B cell (primary cell): ENCODE data around the gene GNAL. TPM values are rescaled to one million over a fixed set of nuclear protein-coding genes. Genes with fewer than 3 reads are reported as not detected.

Experiments used
- ATAC-seq: fragments of 200-7000 bp; cut with Tn5 transposase; one replicate; pipeline ENCODE4 v1.10.0; 2021; ENCODE audit warnings: low read depth, mild to moderate bottlenecking, moderate number of reproducible peaks, moderate library complexity
- CTCF ChIA-PET: fragments of 350-600 bp; sonication (Branson Sonifier 250); formaldehyde crosslinking; loops from one replicate; lab custom pipeline; 2021; ENCODE audit warnings: antibody characterized with exemption, inconsistent platforms; lab: Charles Lee
- POLR2A ChIA-PET: fragments of 350-600 bp; sonication (Branson Sonifier 250); formaldehyde crosslinking; loops from one replicate; lab custom pipeline; 2021; ENCODE audit warnings: antibody characterized with exemption; lab: Charles Lee
- DNase-seq: peaks from one replicate; pipeline ENCODE4 v3.0.0; 2013
- H2AFZ ChIP-seq: 2 replicates; pipeline ENCODE4 v1.6.1; 2012; ENCODE audit warnings: mild to moderate bottlenecking, low read depth, low read length; ENCODE audit not compliant: insufficient read depth, poor library complexity, severe bottlenecking
- H3K27ac ChIP-seq, 2 donors: 1 replicate in 1 of 2; 2 replicates in 1 of 2; pipeline ENCODE4 v1.5.1; 2012 to 2013; ENCODE audit warnings: low read length in 2 of 2, mild to moderate bottlenecking in 2 of 2, moderate library complexity in 1 of 2
- H3K27me3 ChIP-seq, 4 experiments: fragments of 200-600 bp in 1 of 4; sonication (generic) in 1 of 4; replicated peaks in 1 of 4; 1 replicate in 2 of 4; 2 replicates in 2 of 4; pipeline versions ENCODE4 v1.6.1 to v1.7.0; 2013 to 2016; ENCODE audit warnings: low read length in 3 of 4, mild to moderate bottlenecking in 2 of 4, mixed read lengths in 1 of 4, moderate library complexity in 1 of 4; ENCODE audit not compliant: insufficient read depth in 4 of 4, control insufficient read depth in 3 of 4; ENCODE audit errors: control extremely low read depth in 1 of 4
- H3K36me3 ChIP-seq, 2 experiments: replicated peaks in 1 of 2; 1 replicate in 1 of 2; 2 replicates in 1 of 2; pipeline versions ENCODE4 v1.6.1 to v1.7.1; 2013; ENCODE audit warnings: low read length in 1 of 2; ENCODE audit not compliant: insufficient read depth in 2 of 2, control insufficient read depth in 1 of 2; ENCODE audit errors: control extremely low read depth in 1 of 2, extremely low read depth in 1 of 2
- H3K4me1 ChIP-seq, 2 donors: fragments of 200-600 bp in 1 of 2; sonication (generic) in 1 of 2; 1 replicate in 1 of 2; 2 replicates in 1 of 2; pipeline versions ENCODE4 v1.5.1 to v1.6.1; 2013 to 2017; ENCODE audit warnings: low read length in 2 of 2; ENCODE audit not compliant: control insufficient read depth in 2 of 2, insufficient read depth in 2 of 2
- H3K4me2 ChIP-seq: replicated peaks from 2 replicates; pipeline ENCODE3; 2012; ENCODE audit warnings: mild to moderate bottlenecking, low read depth, low read length; ENCODE audit not compliant: poor library complexity, severe bottlenecking
- H3K4me3 ChIP-seq, 5 experiments: fragments of 200-600 bp in 1 of 5; sonication (generic) in 1 of 5; 1 replicate in 3 of 5; 2 replicates in 2 of 5; pipeline versions ENCODE4 v1.5.1 to v1.7.0; 2011 to 2016; ENCODE audit warnings: low read length in 4 of 5, mild to moderate bottlenecking in 4 of 5, low read depth in 2 of 5, control low read depth in 1 of 5, moderate library complexity in 1 of 5; ENCODE audit not compliant: insufficient read depth in 1 of 5; ENCODE audit errors: control extremely low read depth in 1 of 5, extremely low read depth in 1 of 5
- H3K79me2 ChIP-seq: fragments of 200-600 bp; sonication (generic); one replicate; pipeline ENCODE4 v1.6.0; 2016; ENCODE audit warnings: low read length; ENCODE audit not compliant: control insufficient read depth, insufficient read depth
- H3K9ac ChIP-seq: fragments of 200-600 bp; sonication (generic); 2 replicates; pipeline ENCODE4 v1.6.1; 2017; ENCODE audit warnings: mild to moderate bottlenecking, low read length, moderate library complexity
- H3K9me3 ChIP-seq, 3 donors: one replicate each; pipeline versions ENCODE4 v1.6.1 to v1.7.1; 2013; ENCODE audit warnings: low read length in 2 of 3; ENCODE audit not compliant: control insufficient read depth in 2 of 3, insufficient read depth in 1 of 3; ENCODE audit errors: control extremely low read depth in 1 of 3
- H4K20me1 ChIP-seq: 2 replicates; pipeline ENCODE4 v1.6.0; 2012; ENCODE audit warnings: mild to moderate bottlenecking, low read length; ENCODE audit not compliant: insufficient read depth, control insufficient read depth, poor library complexity, severe bottlenecking
- H3K27ac Mint-ChIP-seq: one replicate; pipeline ENCODE4 v1.8.0; 2021; ENCODE audit warnings: mixed read lengths
- H3K27me3 Mint-ChIP-seq: one replicate; pipeline ENCODE4 v1.8.0; 2021; ENCODE audit warnings: mixed read lengths
- H3K4me1 Mint-ChIP-seq: one replicate; pipeline ENCODE4 v1.8.0; 2021; ENCODE audit warnings: mixed read lengths
- H3K4me3 Mint-ChIP-seq: one replicate; pipeline ENCODE4 v1.8.0; 2021; ENCODE audit warnings: mixed read lengths
- H3K9me3 Mint-ChIP-seq: one replicate; pipeline ENCODE4 v1.8.0; 2022; ENCODE audit warnings: mixed read lengths; ENCODE audit not compliant: insufficient read depth
- EZH2 ChIP-seq: IDR thresholded peaks from 2 replicates; pipeline ENCODE4 v1.6.1; 2012; ENCODE audit warnings: borderline replicate concordance, low read depth, mild to moderate bottlenecking, moderate library complexity, low read length; ENCODE audit not compliant: insufficient read depth, poor library complexity, severe bottlenecking
- WGBS: methylation state at CpG from one replicate; pipeline ENCODE4 v1.1.5; 2013; ENCODE audit warnings: missing lambda C conversion rate; ENCODE audit not compliant: insufficient coverage; 5-methylcytosine and 5-hydroxymethylcytosine counted together
- intact Hi-C: fragments of 100-400 bp; cut with micrococcal nuclease; formaldehyde crosslinking; loops from one replicate; pipeline ENCODE4 v1.10.0; 2022
- polyA plus RNA-seq: library from polyadenylated mRNA; depleted of rRNA; stranded (reverse); fragments of >200 nt; gene quantifications from 2 replicates; pipeline ENCODE4 v1.2.3, GENCODE V29; 2012
- total RNA-seq, 2 donors: library from RNA; stranded (reverse); fragments of 120-200 nt in 1 of 2; gene quantifications; 1 replicate in 1 of 2; 2 replicates in 1 of 2; pipeline versions ENCODE4 v1.2.3 to v1.2.4, GENCODE V29; 2013 to 2022
- TF ChIP-seq, protein P1 (sequence below): fragments of 200-600 bp; IDR thresholded peaks from one replicate; pipeline ENCODE4 v1.8.0; 2022; ENCODE audit warnings: antibody characterized with exemption, mild to moderate bottlenecking

The GNAL gene
- total and polyA plus RNA-seq, 2 donors (not counting 1 experiment from before 2014, with no cell fraction given) = 0.01 to 0.12 TPM

DNA sequence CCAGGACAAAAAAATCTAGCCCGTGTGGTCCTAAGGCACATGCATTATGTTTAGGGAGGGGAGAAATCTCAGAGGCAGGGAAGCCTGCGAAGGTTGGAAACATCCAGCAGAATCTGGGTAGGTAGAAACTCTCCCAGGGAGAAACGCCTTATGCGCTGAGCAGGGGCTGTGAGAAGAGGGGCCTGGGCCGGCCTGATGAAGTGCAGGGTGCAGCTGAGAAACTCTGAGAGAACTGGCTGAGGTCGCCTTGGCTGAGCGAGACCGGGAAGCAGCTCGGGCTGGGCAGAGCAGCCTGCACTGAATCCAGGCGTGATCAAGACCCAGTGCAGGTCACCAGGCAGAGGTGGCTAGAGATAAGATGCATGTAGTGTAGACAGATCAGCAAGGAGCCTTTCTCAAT, 177.3 kb downstream of the GNAL start:
- DNase-seq (no peak), ATAC-seq (no peak)
- Mint-ChIP-seq H3K27me3 (peaks cover 26% of the 10 kb centered on the region), H3K9me3 (no peaks in the 10 kb centered on the region), H3K27ac (no peak overlapping the region), H3K4me1 (peaks cover 6% of the 10 kb centered on the region), H3K4me3 (no peak overlapping the region)
- H2AFZ ChIP-seq = no peak overlapping the region
- H3K9me3 ChIP-seq = no peaks in the 10 kb centered on the region
- no peaks in the 10 kb centered on the region for H4K20me1 ChIP-seq
- H3K4me2 ChIP-seq = no peak overlapping the region
- ChIA-PET CTCF (no interaction called here), POLR2A (no interaction called here)
- no peaks in the 10 kb centered on the region for H3K36me3 ChIP-seq
- H3K4me1 ChIP-seq = peaks cover 4 to 7% of the 10 kb centered on the region in 2 donors
- no peaks in the 10 kb centered on the region for H3K27me3 ChIP-seq
- no peak for TF ChIP-seq EZH2
- TF ChIP-seq, protein P1, sequence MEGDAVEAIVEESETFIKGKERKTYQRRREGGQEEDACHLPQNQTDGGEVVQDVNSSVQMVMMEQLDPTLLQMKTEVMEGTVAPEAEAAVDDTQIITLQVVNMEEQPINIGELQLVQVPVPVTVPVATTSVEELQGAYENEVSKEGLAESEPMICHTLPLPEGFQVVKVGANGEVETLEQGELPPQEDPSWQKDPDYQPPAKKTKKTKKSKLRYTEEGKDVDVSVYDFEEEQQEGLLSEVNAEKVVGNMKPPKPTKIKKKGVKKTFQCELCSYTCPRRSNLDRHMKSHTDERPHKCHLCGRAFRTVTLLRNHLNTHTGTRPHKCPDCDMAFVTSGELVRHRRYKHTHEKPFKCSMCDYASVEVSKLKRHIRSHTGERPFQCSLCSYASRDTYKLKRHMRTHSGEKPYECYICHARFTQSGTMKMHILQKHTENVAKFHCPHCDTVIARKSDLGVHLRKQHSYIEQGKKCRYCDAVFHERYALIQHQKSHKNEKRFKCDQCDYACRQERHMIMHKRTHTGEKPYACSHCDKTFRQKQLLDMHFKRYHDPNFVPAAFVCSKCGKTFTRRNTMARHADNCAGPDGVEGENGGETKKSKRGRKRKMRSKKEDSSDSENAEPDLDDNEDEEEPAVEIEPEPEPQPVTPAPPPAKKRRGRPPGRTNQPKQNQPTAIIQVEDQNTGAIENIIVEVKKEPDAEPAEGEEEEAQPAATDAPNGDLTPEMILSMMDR = no peak
- intact Hi-C loops = no loop called here
- no peak overlapping the region for H3K27ac ChIP-seq
- H3K79me2 ChIP-seq = no peaks in the 10 kb centered on the region
- WGBS = 97% methylated on average over 10 of the region's 10 CpGs
- no peak overlapping the region for H3K9ac ChIP-seq
- H3K4me3 ChIP-seq = no peak overlapping the region

DNA sequence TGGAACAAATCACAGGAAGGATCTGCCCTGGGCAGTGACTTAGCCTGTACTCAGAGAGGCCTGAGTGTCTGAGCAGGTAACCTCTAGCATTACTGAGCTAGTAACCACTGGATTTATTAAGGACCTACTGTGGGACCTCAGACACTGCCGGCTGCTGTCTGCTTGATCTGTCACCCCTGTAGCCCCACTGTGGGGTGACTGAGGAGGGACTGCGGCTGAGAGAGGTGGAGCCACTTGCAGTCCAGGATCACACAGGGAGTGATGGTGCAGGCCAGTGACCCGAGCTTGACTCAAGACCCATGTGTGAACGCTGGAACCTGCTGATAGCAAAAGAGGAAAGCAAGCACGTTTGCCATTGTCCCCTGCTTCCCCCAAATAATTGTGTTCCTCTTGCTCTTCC, 177.7 kb downstream of the GNAL start:
- CTCF ChIA-PET = no interaction called here
- no peaks in the 10 kb centered on the region for H3K79me2 ChIP-seq
- no peak overlapping the region for H2AFZ ChIP-seq
- no peak overlapping the region for H3K4me3 Mint-ChIP-seq
- H3K36me3 ChIP-seq = no peaks in the 10 kb centered on the region
- H3K27me3 Mint-ChIP-seq = peaks cover 29% of the 10 kb centered on the region
- POLR2A ChIA-PET = no interaction called here
- 80% methylated on average over 4 of the region's 5 CpGs for WGBS
- no peak overlapping the region for H3K27ac Mint-ChIP-seq
- peaks cover 4 to 7% of the 10 kb centered on the region in 2 donors for H3K4me1 ChIP-seq
- no peaks in the 10 kb centered on the region for H3K9me3 Mint-ChIP-seq
- H3K9ac ChIP-seq = no peak overlapping the region
- H4K20me1 ChIP-seq = no peaks in the 10 kb centered on the region
- H3K27ac ChIP-seq = no peak overlapping the region
- H3K4me3 ChIP-seq = no peak overlapping the region
- TF ChIP-seq EZH2 = no peak
- TF ChIP-seq, protein P1 = no peak
- H3K27me3 ChIP-seq = no peaks in the 10 kb centered on the region
- no peak overlapping the region for H3K4me2 ChIP-seq
- no peaks in the 10 kb centered on the region for H3K9me3 ChIP-seq
- H3K4me1 Mint-ChIP-seq = peaks cover 8% of the 10 kb centered on the region
- no peak for ATAC-seq
- intact Hi-C loops = no loop called here
- DNase-seq = no peak
